Measurements from ENCODE around the gene NCBP3.

The NCBP3 gene

DNA sequence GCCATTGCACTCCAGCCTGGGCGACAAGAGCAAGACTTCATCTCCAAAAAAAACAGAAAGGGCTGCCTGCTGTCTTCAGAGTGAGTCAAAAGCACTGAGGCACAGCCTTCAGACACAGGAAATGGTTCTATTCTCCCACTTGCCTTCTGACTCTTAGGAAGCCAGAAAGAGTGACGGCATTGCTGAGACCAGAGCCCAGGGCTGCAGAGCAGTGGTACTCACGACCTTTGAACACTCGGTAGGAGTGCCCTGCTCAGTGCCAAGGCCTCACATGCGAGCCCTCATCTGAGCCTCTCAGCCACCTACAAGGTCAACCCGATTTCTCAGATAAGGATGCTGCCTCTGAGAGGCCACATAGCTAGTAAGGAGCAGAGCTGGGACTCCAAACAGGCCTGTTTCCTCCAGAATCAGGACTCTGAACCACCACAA lies 41.5 kb downstream of the NCBP3 start:
- TF ChIP-seq, protein P1, sequence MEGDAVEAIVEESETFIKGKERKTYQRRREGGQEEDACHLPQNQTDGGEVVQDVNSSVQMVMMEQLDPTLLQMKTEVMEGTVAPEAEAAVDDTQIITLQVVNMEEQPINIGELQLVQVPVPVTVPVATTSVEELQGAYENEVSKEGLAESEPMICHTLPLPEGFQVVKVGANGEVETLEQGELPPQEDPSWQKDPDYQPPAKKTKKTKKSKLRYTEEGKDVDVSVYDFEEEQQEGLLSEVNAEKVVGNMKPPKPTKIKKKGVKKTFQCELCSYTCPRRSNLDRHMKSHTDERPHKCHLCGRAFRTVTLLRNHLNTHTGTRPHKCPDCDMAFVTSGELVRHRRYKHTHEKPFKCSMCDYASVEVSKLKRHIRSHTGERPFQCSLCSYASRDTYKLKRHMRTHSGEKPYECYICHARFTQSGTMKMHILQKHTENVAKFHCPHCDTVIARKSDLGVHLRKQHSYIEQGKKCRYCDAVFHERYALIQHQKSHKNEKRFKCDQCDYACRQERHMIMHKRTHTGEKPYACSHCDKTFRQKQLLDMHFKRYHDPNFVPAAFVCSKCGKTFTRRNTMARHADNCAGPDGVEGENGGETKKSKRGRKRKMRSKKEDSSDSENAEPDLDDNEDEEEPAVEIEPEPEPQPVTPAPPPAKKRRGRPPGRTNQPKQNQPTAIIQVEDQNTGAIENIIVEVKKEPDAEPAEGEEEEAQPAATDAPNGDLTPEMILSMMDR (IDR thresholded peaks at IDR 0.05) = no peak

DNA sequence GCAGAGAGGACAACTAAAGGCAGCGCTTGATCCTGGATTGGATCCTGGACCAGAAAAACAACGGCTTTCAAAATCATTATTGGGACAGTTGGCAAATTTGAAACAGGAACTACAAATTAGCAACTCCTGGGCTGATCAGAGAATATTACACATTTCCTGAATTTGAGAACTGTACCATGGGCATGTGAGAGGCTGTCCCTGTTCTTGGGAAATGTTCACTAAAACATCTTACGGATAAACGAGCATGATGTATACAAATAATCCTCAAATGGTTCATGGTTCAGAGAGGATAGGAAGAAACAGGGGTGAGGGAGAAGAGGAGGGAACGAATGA lies 42.8 kb downstream of the NCBP3 start:
- TF ChIP-seq, protein P1 (IDR thresholded peaks at IDR 0.05) = no peak

DNA sequence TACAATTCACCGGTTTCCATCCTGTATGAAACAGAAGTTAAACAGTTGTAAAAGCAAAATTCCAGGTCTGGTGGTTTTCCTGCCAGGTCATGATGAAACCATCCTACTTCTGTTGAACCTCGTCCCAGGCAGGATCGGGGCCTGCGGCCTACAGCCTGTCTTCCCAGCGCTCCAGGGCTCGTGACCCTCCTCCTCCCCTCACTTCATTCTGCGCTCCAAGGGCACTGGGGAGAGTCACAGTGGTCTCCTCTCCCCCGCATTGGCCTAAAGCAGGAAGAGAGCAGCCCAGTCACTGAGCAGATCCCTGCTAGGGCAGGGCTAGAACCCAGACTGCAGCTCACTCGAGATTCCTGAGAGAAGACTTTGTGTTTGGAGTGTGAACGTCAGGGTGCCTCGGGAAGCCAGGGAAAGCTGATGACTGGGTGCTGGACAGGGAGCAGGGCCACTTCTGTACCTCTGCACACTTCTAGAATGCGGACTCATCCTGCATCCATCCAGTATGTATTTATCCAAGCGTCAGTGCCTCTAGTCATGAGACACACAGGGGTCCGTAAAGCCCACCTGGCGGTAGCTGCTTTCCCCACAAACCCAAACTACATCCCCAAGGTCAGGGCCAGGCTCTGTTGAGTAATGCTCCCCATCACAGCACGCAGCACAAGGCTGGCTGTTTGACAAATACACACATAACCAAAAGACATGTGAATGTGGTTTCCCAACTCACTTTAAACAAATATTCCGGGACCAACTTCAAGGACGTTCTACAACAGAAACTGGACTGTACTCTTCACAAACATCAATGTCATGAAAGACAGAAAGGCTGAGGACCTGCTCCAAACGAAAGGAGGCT lies 43.4 kb downstream of the NCBP3 start:
- TF ChIP-seq, protein P1 (IDR thresholded peaks at IDR 0.05) = no peak

DNA sequence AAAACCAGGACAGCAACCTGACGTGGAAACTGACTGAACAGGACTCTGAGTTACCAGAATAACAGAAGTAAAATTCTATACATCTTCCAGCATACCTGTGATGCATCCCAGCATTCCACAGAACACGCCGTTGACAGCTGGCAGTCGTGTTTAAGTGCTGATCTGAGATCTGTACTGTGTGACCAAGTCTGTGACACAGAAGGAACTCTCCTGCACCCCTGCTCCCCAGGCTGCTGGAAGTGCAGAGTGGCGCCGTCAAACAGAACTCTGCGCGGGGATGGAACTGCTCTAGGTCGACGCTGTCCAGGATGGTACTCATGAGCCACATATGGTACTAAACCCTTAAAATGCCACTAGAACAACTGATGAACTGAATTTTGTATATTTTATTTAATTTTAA lies 44.3 kb downstream of the NCBP3 start:
- TF ChIP-seq, protein P1 (IDR thresholded peaks at IDR 0.05) = no peak

DNA sequence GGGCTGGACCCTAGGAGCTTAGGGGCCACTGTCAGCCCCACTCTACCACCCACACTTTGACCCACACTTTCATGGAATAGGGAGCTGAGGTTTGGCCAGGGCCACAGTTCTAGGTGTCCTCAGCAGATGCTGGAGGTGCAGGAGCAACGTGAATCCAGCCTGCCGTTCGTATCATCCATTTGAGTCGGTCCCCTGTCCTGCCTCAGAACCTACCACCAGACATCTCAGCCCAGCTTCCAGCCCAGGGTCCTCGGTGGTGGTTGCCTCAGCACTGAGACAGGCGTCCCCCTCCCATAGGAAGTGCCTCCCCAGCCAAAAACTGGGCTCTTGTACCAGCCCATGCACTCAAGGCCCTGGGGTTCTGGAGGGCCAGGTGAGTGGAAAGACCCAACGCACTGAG lies 44.7 kb downstream of the NCBP3 start:
- TF ChIP-seq, protein P1 (IDR thresholded peaks at IDR 0.05) = no peak

DNA sequence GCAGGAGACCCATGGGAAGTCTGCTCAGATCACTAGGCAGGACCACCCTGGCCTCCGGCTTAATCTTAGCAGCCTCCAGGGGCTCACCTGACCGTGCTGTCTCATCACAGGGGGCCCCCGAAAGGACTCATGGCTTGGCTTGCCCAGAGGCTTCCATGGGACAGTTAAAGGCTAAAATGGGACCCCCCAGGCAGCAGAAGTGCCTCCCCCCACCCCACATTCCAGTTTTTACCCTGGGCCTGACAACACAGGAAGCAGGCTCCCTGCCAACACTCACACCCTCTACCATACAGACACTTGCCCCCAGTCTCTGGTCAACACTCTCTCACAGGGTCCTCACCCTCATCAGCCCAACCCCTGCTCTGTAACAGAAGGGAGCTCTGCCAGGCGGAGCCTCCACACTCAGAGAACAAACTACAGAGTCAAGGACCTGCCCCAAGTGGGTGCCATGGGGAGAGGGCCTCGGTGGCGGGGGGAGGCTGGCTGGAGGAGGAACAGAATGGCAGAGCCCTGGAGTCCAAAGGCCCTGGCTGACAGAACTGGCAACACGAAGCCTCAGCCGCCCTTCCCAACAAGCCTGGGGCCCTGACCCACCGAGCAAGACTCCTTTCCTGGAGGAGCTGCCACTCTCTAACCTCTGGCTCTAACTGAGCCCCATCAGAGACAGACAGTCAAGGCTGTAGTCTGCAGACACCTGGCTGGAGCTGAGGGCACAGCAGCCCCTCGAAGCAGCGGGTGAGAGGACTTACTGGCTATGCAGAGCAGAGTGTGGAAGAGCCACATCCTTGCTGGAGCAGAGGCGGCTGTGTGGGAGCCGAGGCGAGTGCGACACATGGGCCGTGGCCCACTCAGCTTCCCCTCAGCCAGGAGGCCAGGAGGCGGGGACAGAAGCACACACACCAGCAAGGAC lies 45.4 kb downstream of the NCBP3 start, which contains the start of gene ITGAE:
Gene ITGAE, minus strand, starts transcription at position 827 of the 910 bp plus-strand sequence. Its CDS starts 44 bp downstream, at position 783.
- TF ChIP-seq, protein P1 (IDR thresholded peaks at IDR 0.05) = no peak

DNA sequence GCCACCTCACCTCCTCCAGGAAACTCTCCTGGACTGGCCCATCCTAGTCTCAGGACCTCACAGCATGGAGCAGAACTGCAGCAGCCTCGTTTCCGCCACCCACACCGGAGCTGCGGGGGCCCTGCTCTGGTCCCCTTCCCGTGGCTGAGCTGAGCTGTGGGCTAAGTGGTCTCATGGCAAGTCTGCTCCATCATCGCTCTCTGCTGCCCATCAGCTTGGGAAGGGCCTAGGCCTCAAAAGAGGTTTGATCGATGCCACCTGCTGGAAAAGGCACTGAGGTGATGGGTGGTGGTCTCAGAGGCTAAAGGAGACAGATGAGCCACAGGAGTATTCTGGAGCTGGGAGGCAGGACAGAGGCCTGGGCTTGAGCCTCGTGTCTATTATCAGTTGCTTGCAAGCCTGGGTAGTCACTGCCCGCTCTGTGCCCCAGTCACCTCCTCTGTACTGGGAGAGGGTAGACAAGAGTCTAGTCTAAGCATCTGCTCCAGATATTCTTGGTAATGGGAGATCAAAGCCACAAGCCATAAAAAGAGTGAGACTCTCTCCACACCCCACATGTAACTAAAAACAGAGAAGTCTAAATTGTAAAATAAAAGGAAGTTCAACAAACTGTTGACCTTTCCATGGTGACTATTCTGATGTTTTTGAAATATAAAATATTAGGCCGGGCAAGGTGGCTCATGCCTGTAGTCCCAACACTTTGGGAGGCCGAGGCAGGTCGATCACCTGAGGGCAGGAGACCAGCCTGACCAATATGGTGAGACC lies 46.7 kb downstream of the NCBP3 start:
- TF ChIP-seq, protein P1 (IDR thresholded peaks at IDR 0.05) = no peak
